GM19035 (cell line): Measurements from ENCODE around the gene POTEF.
"Not testable (repeated sequence)": the region's sequence is repeated elsewhere in the genome, so short reads cannot be mapped to it uniquely, and the experiment has no call there.

Experiments used
- ATAC-seq: cut with Tn5 transposase; IDR thresholded peaks from one replicate; pipeline ENCODE4 v1.9.1; 2021; ENCODE audit not compliant: unreplicated experiment

Gene POTEF

DNA sequence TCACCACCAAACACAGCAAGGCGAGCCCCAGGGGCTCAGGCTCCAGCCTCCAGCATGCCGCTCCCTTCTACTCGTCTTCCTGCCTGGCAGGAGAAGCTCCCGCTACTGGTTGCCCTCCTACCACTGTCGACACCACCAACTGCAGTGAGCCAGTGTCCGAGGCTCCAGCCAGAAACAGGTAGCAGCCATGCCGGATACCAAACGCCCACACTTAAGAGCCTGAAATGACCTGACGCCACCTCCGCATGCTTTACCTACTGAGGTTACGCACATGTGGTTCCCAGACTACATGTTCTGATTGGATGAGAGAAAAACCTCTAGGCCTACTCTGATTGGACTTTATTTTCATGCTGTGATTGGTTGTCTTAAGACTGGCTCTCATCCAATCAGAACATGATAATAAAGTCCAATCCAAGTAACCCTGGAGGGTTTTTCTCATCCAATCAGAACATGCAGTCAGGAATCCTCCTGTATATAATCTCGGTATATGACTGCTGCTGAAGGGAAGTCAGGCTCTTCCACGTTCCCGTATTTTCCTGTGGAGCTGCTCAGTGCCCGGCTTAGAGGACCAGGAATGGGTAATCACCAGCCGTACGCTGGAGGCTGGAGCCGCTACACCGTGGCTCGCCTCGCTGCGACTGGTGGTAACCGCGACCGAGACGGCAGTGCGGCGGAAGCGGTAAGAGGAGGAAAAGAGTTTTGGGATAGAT, at the start of gene POTEF:
Gene POTEF (minus strand): TSS at position 103 of the 710 bp plus-strand sequence. CDS start 8,707 bp downstream, outside the sequence.
- ATAC-seq = not testable (repeated sequence)

GRCh38 chr2:130174866-130175265, 45.8 kb upstream of the POTEF start:
- ATAC-seq = peak; percentile 66

DNA sequence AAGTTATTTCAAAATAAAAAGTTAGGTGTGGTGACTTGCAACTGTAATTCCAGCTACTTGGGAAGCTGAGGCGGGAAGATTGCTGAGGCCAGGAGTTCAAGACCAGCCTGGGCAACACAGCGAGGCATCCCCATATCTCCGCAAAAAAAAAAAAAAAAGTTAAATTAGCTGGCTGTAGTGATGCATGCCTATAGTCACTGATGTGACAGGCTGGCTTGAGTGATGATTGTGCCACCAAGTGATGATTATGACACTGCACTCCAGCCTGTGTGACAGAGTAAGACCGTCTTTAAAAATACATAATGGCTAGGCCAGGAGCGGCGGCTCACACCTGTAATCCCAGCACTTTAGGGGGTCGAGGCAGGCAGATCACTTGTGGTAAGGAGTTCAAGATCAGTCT, 40.9 kb upstream of the POTEF start:
- ATAC-seq = no peak

- ATAC-seq = not testable (repeated sequence)
Measured at GRCh38 chr2:130169163-130169562, 40.1 kb upstream of the POTEF start.

GRCh38 chr2:130166611-130167010, 37.6 kb upstream of the POTEF start:
- not testable (repeated sequence) for ATAC-seq

- no peak for ATAC-seq
Measured at GRCh38 chr2:130165293-130166016, 36.4 kb upstream of the POTEF start.

DNA sequence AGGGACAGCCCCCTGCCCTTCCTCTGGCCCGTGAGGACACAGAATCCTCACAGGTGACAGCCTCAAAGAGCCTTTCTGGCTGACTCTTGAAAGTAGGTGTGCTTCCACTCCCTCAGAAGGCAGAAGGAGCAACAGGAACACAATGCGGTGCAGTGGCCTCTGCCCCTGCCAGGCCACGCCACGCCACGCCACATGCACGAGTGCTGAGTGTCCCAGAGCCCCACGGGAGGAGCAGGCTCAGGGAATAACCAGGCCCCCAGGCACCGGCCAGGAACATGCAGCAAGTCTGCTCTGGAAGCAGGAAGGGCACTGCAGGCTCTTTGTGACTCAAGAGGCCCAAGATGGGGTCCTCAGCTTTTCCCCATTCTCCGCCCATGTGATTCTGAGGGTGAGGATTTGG, 33.9 kb upstream of the POTEF start:
- no peak for ATAC-seq

GRCh38 chr2:130162486-130162885, 33.5 kb upstream of the POTEF start:
- not testable (repeated sequence) for ATAC-seq

DNA sequence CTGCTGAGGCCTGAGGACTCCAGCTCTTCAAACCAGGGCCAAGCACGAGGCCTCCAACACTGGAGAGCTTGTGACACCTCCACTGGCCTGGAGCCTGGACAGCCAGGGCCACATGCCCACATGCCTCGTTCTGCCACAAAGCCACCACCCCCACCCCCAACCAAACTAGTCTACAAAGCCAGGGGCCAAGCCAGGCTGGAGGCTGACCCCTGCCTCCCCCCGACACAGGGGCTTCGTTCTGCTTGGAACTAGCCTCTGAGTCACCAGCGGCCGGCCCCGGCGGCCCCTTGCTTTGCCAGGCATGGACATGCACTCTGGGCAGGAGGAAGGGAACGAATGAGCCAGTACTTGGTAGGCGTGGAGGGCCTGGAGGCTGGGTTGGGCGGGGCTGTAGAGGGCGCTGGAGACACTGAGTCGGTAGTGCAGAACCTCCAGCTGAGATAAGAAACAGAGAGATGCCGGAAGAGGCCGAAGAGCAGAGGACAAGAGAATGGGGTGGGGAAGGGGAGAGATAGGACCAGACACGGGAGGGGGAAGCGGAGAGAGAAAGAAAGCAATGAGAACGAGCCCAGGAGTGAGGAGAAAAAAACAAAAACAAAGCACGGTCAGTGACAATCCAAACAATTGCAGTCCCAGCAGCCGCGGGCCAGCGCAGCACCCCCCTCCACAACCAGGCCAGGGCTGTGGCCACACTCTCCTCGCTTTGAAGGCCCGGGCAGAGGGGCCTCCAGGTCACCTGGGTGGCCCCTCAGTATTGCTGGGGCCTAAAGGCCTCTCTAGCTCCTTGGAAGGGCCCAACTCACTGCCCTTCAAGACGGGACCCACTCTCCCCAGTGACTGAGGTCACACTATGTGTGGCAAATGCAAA, 32.0 kb upstream of the POTEF start:
- ATAC-seq = not testable (repeated sequence)

GRCh38 chr2:130160131-130160530, 31.1 kb upstream of the POTEF start:
- no peak for ATAC-seq

DNA sequence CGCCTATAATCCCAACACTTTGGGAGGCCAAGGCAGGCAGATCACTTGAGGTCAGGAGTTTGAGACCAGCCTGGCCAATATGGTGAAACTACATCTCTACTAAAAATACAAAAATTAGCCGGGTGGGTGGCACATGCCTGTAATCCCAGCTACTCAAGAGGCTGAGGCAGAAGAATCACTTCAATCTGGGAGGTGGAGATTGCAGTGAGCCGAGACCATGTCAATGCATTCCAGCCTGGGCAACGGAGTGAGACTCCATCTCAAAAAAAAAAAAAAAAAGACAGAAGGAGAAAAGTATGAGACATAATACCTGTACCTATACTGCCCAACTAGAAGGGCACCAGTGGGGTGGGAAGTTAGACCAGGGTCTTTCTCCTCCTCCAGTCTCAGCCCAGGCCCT, 30.4 kb upstream of the POTEF start:
- ATAC-seq = not testable (repeated sequence)

DNA sequence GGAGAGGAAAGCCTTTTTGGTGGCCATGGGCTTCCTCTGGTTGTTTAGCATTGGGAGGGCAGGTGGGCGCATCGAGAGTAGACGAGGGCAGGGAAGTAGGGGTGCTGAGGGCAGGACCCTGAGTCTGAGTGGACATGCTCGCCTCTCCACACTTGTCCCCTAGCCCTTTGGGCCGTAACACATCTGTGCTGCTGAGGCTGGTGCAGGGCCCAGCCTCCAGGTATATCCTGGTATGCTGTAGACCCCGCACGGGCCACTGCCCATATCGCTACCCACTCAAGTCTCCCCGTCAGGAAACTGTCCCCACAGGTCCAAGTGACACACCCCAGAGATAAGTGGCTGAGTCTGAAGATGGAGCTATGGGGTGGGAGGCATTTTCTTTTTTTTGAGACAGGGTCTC, 29.6 kb upstream of the POTEF start:
- ATAC-seq = no peak

DNA sequence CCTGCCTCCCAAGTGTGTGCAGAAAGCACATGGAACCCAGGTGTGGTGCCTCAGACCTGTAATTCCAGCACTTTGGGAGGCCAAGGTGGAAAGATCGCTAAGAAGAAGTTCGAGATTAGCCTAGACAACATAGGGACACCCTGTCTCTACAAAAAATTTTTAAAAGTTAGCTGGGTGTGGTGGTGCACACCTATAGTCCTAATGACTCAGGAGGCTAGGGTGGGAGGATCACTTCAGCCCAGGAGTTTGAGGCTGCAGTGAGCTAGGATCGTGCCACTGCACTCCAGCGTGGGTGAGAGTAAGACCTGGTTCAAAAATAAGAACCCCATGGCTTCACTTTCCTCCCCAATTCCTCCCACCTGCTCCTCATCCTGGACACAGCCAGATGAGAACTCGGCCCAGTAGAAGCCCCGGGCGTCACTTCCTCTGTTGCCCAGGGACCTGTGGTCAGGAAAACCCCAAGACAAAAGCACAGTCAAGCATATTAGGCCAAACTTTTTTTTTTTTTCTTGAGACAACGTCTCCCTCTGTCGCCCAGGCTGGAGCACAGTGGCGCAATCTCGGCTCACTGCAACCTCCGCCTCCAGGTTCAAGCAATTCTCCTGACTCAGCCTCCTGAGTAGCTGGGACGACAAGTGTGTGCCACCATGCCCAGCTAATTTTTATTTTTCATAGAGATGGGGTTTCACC, 28.9 kb upstream of the POTEF start:
- ATAC-seq = peak; percentile 86

- peak; percentile 36 for ATAC-seq
Measured at GRCh38 chr2:130157354-130157753, 28.3 kb upstream of the POTEF start.

DNA sequence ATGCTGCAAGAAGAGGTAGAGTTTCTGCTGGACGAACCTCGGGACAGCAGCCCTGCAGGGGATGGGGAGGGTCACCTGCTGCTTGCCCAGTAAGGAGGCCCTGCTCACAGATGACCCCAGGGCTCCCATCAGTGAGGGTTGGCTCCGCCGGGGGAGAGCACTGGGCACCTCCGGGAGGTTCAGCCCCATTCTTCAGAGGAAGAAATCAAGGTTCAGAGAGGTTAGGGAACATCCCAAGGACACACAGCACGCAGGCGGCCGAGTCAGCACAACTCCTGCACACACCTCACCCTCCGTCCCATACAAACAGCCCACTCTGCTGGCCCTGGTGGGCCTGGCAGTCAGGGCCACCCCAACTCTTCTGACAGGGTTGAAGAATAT, 27.6 kb upstream of the POTEF start:
- no peak for ATAC-seq

DNA sequence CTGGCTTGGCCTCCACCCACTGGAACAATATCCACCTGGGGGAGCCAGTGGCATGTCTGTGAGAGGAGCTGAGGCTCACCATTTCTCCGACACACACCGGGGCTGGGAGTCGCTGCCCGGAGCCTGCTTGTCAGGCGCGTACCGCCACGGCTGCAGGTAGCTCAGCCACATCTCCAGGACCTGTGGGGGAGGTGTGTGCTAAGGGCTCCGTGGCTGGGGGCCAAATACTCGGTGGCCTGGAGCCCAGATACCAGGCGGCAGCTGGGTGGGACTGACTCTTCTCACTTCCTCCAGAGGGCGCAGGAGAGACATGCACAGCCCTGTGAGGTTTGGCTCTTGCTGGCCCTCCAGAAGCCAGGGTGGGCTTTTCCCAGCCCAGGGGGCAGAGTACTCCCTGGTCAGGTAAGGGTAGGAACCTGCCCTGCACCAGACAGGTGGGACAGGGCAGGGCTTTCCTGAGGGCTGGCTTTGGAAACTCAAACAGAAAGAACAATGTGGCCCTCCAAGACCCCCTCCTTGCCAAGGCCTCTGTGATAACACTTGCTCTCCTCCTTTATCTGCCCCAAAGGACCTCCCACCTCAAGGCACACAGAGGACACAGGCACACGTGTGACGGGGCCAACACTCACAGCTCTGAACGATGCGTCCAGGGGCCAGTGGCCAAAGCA, 27.1 kb upstream of the POTEF start:
- not testable (repeated sequence) for ATAC-seq

DNA sequence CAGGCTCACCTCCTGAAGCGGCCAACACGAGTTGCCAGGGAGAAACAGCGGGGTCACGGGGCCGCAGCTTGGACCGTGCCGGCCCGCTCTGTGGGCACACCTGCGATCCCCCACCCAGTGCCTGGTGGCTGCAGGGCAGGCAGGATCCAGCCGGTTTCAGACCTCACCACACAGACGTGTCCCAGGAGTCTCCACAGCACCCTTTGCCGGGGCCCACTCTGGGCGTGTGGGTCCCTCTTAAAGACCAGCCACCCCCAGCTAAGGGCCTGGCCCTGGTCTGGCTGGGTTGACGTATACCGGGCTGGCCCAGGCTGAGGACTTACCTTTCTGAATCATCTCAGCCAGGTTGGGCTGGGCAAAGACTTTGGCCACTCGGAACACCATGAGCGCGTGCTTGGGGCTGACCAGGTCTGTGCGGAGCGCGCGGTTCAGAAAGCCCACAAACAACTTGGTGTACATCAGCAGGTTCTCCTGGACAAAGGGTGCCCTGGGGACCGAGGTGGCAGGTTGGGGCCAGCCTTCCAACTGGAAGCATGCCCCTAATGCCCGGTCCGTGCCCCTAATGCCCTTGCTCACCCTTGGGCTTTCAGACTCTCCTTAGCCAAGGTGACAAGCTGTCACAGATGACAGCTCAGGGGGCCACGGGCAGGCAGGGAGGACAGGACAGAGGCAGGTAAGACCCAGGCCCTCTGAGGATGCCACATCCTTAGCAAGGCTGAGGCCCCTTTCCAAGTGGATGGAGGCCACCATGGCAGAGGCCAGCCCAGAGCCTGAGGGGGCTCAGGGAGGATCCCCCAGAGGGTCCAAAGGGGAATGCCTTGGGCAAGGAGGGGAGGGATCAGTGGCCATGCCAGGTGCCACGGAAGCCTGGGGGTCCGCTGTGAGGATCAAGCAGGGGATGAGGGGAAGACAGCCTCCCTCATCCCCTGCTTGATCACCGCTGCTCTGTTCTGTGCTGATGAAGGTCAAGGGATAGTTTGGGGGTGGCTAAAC, 26.0 kb upstream of the POTEF start:
- no peak for ATAC-seq

DNA sequence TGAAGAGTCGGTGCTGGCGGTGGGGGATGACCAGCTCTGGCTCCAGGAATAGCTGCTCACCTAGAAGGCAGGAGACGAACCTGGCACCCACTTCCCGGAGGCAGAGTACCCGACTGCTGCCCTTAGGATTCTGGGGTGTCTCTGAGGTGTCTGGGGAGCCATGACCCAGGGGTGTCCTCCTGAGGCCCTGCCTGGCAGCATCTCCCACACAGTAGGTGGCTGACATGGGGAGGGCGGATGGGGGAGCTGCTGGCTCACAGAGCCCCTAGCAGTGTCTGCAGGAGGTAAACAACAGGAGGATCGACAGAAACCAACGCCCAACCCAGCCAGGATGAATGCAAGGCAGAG, 25.4 kb upstream of the POTEF start:
- not testable (repeated sequence) for ATAC-seq

DNA sequence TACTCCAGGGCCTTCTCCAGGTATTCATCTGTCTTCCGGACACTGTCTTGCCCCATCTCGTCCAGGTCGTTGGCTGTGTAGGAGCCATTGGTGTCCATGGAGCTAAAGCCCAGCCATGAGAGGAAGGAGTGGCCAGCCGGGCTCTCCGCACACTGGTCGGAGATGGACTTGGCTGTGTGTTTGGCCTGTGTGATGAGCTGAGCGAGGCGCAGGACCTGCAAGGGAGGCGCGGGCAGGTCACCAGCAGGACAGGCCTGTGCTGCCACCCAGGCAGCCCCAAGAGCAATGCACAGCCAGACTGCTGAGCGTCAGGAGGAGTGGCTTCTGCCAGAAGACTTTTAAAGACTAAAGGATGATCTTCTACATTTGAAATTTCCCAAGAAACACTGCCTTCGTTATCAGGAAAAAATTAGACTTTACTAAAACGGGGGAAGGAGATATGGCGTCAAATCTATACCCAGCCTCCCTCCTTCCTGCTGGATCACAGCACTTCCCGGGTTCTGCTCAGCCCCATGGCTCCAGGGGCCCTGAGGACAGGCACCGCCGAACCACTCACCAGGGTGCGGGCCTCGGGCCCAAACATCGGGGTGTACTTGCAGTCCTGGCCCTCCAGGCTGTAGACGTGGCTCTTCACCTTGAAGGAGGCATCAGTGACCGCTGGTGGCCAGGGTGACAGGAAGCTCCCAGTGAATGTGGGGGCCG, 24.9 kb upstream of the POTEF start:
- ATAC-seq = not testable (repeated sequence)
